Fibroblast of lung (primary cell): ENCODE data around the gene KMT2A. TPM values are rescaled to one million over a fixed set of nuclear protein-coding genes. Genes with fewer than 3 reads are reported as not detected.

Source experiments
- DNase-seq, 2 donors: peaks; one replicate each; pipeline versions ENCODE4 v3.0.0 to v3.0.0-alpha.2; 2010; ENCODE audit warnings: low read depth in 2 of 2
- H2AFZ ChIP-seq: 2 replicates; pipeline ENCODE4 v1.5.1; 2012; ENCODE audit warnings: low read length, control low read depth, inconsistent platforms
- H3K27ac ChIP-seq: 2 replicates; pipeline ENCODE4 v1.5.1; 2011; ENCODE audit warnings: low read length, control low read depth; ENCODE audit not compliant: insufficient read depth
- H3K27me3 ChIP-seq: 2 replicates; pipeline ENCODE4 v1.5.1; 2011; ENCODE audit warnings: mild to moderate bottlenecking, low read length; ENCODE audit not compliant: control insufficient read depth, insufficient read depth
- H3K36me3 ChIP-seq: 2 replicates; pipeline ENCODE4 v1.5.1; 2011; ENCODE audit warnings: low read length; ENCODE audit not compliant: control insufficient read depth, insufficient read depth
- H3K4me1 ChIP-seq: 2 replicates; pipeline ENCODE4 v1.5.1; 2011; ENCODE audit warnings: low read length; ENCODE audit not compliant: control insufficient read depth, insufficient read depth; ENCODE audit errors: extremely low read depth
- H3K4me2 ChIP-seq: 2 replicates; pipeline ENCODE4 v1.5.1; 2011; ENCODE audit warnings: low read length, control low read depth; ENCODE audit not compliant: insufficient read depth; ENCODE audit errors: extremely low read depth
- H3K4me3 ChIP-seq, 4 experiments: fragments of 200-600 bp in 1 of 4; sonication (generic) in 1 of 4; replicated peaks in 1 of 4; 2 replicates each; pipeline ENCODE4 v1.5.1; 2011 to 2016; ENCODE audit warnings: low read length in 4 of 4, low read depth in 3 of 4, mild to moderate bottlenecking in 3 of 4, control low read depth in 2 of 4, inconsistent platforms in 1 of 4, mixed read lengths in 1 of 4; ENCODE audit not compliant: insufficient read depth in 1 of 4; ENCODE audit errors: control extremely low read depth in 1 of 4
- H3K79me2 ChIP-seq: 2 replicates; pipeline ENCODE4 v1.5.1; 2012; ENCODE audit warnings: mild to moderate bottlenecking, low read length, inconsistent platforms; ENCODE audit not compliant: control insufficient read depth, insufficient read depth
- H3K9ac ChIP-seq: 2 replicates; pipeline ENCODE4 v1.5.1; 2011; ENCODE audit warnings: mild to moderate bottlenecking, low read length, control low read depth; ENCODE audit not compliant: insufficient read depth
- H3K9me3 ChIP-seq: 2 replicates; pipeline ENCODE4 v1.5.1; 2012; ENCODE audit warnings: low read depth, low read length; ENCODE audit not compliant: control insufficient read depth, insufficient read depth
- H4K20me1 ChIP-seq: 2 replicates; pipeline ENCODE4 v1.5.1; 2011; ENCODE audit warnings: low read length; ENCODE audit not compliant: control insufficient read depth, insufficient read depth; ENCODE audit errors: extremely low read depth
- EZH2 ChIP-seq: IDR thresholded peaks from 2 replicates; pipeline ENCODE4 v1.5.1; 2012; ENCODE audit warnings: low read length, control low read depth, mild to moderate bottlenecking; ENCODE audit errors: missing control alignments
- polyA plus RNA-seq, 2 donors: library from polyadenylated mRNA; depleted of rRNA in 1 of 2; stranded (reverse) in 1 of 2; unstranded in 1 of 2; fragments of >200 nt; gene quantifications; 2 replicates each; pipeline ENCODE4 v1.2.1, GENCODE V29; 2011 to 2012; ENCODE audit warnings: missing spikeins in 1 of 2
- total RNA-seq: library from RNA; depleted of rRNA; stranded (reverse); fragments of >200 nt; gene quantifications from 2 replicates; pipeline ENCODE4 v1.2.1, GENCODE V29; 2014
- TF ChIP-seq, protein P1 (sequence below), 2 donors: IDR thresholded peaks in 1 of 2; conservative IDR thresholded peaks in 1 of 2; 1 replicate in 1 of 2; 2 replicates in 1 of 2; pipeline ENCODE4 v1.5.1; 2011 to 2012; ENCODE audit warnings: low read length in 2 of 2, control low read depth in 1 of 2, inconsistent platforms in 1 of 2, low read depth in 1 of 2, mild to moderate bottlenecking in 1 of 2

The KMT2A gene
- total and polyA plus RNA-seq, 2 donors (not counting 1 experiment from before 2014, with no cell fraction given) = 17.1 to 33.4 TPM

DNA sequence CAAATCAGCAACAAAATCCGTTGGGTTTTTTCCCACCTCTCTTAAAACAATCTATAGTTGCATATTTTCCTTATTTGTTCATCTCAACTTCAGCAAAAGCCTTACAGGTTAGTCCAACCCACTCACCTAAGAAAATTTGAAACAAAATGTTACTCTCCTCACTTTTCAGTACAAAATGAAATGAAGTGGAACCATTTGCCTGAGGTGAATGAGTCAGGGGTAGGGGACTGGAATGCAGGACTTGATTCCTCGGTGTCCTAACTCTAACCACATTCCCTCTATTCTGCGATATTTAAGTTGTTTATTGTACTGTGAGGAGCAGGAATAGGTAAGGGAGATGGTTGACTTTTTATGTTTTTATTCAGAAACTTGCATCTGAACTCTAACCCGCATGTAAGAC lies 18.5 kb upstream of the KMT2A start:
- Histone ChIP-seq H3K79me2 (no peaks in the 10 kb centered on the region), H3K4me2 (no peak overlapping the region), H3K4me3 (no peak overlapping the region), H3K36me3 (no peaks in the 10 kb centered on the region), H3K4me1 (peaks cover 3% of the 10 kb centered on the region), H2AFZ (no peak overlapping the region), H3K9me3 (no peaks in the 10 kb centered on the region), H3K27ac (no peak overlapping the region), H4K20me1 (no peaks in the 10 kb centered on the region), H3K27me3 (no peaks in the 10 kb centered on the region), H3K9ac (no peak overlapping the region)
- TF ChIP-seq EZH2 = no peak
- TF ChIP-seq, protein P1, sequence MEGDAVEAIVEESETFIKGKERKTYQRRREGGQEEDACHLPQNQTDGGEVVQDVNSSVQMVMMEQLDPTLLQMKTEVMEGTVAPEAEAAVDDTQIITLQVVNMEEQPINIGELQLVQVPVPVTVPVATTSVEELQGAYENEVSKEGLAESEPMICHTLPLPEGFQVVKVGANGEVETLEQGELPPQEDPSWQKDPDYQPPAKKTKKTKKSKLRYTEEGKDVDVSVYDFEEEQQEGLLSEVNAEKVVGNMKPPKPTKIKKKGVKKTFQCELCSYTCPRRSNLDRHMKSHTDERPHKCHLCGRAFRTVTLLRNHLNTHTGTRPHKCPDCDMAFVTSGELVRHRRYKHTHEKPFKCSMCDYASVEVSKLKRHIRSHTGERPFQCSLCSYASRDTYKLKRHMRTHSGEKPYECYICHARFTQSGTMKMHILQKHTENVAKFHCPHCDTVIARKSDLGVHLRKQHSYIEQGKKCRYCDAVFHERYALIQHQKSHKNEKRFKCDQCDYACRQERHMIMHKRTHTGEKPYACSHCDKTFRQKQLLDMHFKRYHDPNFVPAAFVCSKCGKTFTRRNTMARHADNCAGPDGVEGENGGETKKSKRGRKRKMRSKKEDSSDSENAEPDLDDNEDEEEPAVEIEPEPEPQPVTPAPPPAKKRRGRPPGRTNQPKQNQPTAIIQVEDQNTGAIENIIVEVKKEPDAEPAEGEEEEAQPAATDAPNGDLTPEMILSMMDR (conservative IDR thresholded peaks at IDR 0.05 in 1 of 2, IDR thresholded peaks at IDR 0.05 in 1 of 2; ENCODE audit: low read depth in 1 of 2, low read length in 2 of 2) = no peak
- no peak for DNase-seq

DNA sequence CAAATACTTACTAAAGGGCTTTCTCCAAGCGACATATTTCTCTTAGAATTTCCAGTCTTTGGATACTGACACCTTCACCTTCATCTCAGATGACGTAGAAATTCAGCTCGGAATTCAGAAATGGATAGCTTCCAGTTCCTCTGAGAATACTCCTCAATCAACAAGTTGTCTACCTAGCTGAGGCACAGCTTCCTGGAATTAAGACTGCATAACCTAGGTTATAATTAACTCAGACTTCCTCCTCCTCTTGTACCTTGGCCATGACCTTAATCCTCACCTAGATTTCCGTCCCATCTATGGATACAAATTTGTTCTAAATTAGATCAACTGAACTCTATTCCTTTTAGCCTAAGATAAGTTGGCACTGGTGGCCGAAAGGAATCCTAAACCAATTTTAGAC lies 17.5 kb upstream of the KMT2A start:
- Histone ChIP-seq H3K4me2 (no peak overlapping the region), H3K9ac (no peak overlapping the region), H3K4me1 (peaks cover 3% of the 10 kb centered on the region), H3K27me3 (no peaks in the 10 kb centered on the region), H2AFZ (no peak overlapping the region), H4K20me1 (no peaks in the 10 kb centered on the region), H3K27ac (no peak overlapping the region), H3K36me3 (no peaks in the 10 kb centered on the region), H3K9me3 (no peaks in the 10 kb centered on the region), H3K4me3 (no peak overlapping the region), H3K79me2 (no peaks in the 10 kb centered on the region)
- no peak for DNase-seq
- TF ChIP-seq, protein P1 (conservative IDR thresholded peaks at IDR 0.05 in 1 of 2, IDR thresholded peaks at IDR 0.05 in 1 of 2; ENCODE audit: low read depth in 1 of 2, low read length in 2 of 2) = no peak
- TF ChIP-seq EZH2 = no peak

DNA sequence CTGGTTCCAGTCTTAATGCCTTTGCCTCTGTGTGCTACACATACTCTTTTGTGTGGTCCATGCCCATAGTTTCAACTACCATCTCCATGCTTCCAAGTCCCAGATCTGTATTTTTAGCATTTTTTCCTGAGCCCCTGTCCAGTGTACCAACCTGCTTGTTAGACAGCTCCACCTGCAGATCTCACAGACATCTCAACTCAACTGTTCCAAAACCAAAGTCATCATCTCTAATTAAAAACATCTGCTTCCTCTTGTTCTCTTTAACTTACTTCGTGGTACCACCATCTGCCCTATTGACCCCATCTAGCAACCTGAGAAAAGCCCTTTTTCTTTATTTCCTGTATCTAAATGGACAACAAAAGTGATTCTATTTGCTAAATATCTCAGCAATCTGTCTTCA lies 8.6 kb upstream of the KMT2A start:
- Histone ChIP-seq H3K9ac (no peak overlapping the region), H3K4me3 (no peak overlapping the region), H3K4me2 (no peak overlapping the region), H3K36me3 (no peaks in the 10 kb centered on the region), H4K20me1 (no peaks in the 10 kb centered on the region), H3K27ac (no peak overlapping the region), H3K9me3 (no peaks in the 10 kb centered on the region), H3K27me3 (no peaks in the 10 kb centered on the region), H3K4me1 (no peaks in the 10 kb centered on the region), H3K79me2 (no peaks in the 10 kb centered on the region), H2AFZ (no peak overlapping the region)
- DNase-seq = no peak
- no peak for TF ChIP-seq EZH2
- TF ChIP-seq, protein P1 (conservative IDR thresholded peaks at IDR 0.05 in 1 of 2, IDR thresholded peaks at IDR 0.05 in 1 of 2; ENCODE audit: low read depth in 1 of 2, low read length in 2 of 2) = no peak
